ENCODE data around the gene LSM2. TPM values are rescaled to one million over a fixed set of nuclear protein-coding genes. Genes with fewer than 3 reads are reported as not detected.
A peak's percentile ranks its signal among the peaks of the same experiment; 100 is the strongest.

LSM2 gene
- total and polyA plus RNA-seq, 9 of the 15 experiments (the other 6 are each of a cell fraction or from before 2014, with no cell fraction given): 154 to 407 (median 223) TPM

- TF ChIP-seq CEBPZ (IDR thresholded peaks at IDR 0.05; ENCODE audit: borderline replicate concordance, low read depth, low read length) (no peak), RBM34 (IDR thresholded peaks at IDR 0.05; ENCODE audit: borderline replicate concordance, insufficient read depth, low read length) (peak; percentile 85; the same call in 1 of the 2 replicates), ZNF121 (CRISPR knock-in tag; conservative IDR thresholded peaks at IDR 0.05) (no peak), BCOR (IDR thresholded peaks at IDR 0.05) (peak; percentile 77), LCOR (CRISPR knock-in tag; IDR thresholded peaks at IDR 0.05) (no peak; the same call in 1 of the 2 replicates), EP400 (IDR thresholded peaks at IDR 0.05) (no peak), TFAM (CRISPR knock-in tag; conservative IDR thresholded peaks at IDR 0.05) (no peak), ZNF589 (CRISPR knock-in tag; IDR thresholded peaks at IDR 0.05; ENCODE audit: low read depth) (no peak), ELK1 (CRISPR knock-in tag; IDR thresholded peaks at IDR 0.05) (no peak), LEF1 (IDR thresholded peaks at IDR 0.05) (peak; percentile 66; the same call in 1 of the 2 replicates), EGR1 (conservative IDR thresholded peaks at IDR 0.05) (peak; percentile 41; the same call in 1 of the 2 replicates), STAT6 (CRISPR knock-in tag; IDR thresholded peaks at IDR 0.05) (peak; percentile 99), ZBED1 (IDR thresholded peaks at IDR 0.05) (peak; percentile 49; the same call in 1 of the 2 replicates), HES1 (IDR thresholded peaks at IDR 0.05; ENCODE audit: low read depth) (peak; percentile 23; the same call in 1 of the 2 replicates), PCBP1 (IDR thresholded peaks at IDR 0.05; ENCODE audit: low read depth, low read length, poor library complexity, severe bottlenecking) (peak; percentile 66), ZKSCAN8 (CRISPR knock-in tag; IDR thresholded peaks at IDR 0.05) (no peak), NFIX (CRISPR knock-in tag; IDR thresholded peaks at IDR 0.05; ENCODE audit: low read depth) (no peak), ZNF347 (CRISPR knock-in tag; IDR thresholded peaks at IDR 0.05; ENCODE audit: low read depth) (no peak), RBM39 (optimal IDR thresholded peaks at IDR 0.05; ENCODE audit: low read depth, low read length) (no peak), TCFL5 (CRISPR knock-in tag; conservative IDR thresholded peaks at IDR 0.05) (no peak; the same call in 1 of the 2 replicates), NR1H2 (CRISPR knock-in tag; IDR thresholded peaks at IDR 0.05) (peak; percentile 90; the same call in 1 of the 2 replicates)
Observed at GRCh38 chr6:31806470-31807272, at the start of gene LSM2 (continued).
